Sigmoid colon (tissue), 4 donors: ENCODE data around the gene LHX6.

ENCODE experiments used
- CTCF ChIP-seq, 4 experiments: fragments of 450-650 bp in 3 of 4; fragments of 200-600 bp in 1 of 4; IDR thresholded peaks; one replicate each; pipeline ENCODE4 v1.5.1; 2016 to 2019; ENCODE audit warnings: antibody characterized with exemption in 4 of 4, mild to moderate bottlenecking in 3 of 4, moderate library complexity in 2 of 4
- EP300 ChIP-seq, 4 donors: sonication (generic); formaldehyde crosslinking; IDR thresholded peaks; one replicate each; pipeline ENCODE4 v1.6.1; 2017; ENCODE audit warnings: antibody characterized with exemption in 4 of 4
- POLR2A ChIP-seq, 2 donors: fragments of 450-650 bp; IDR thresholded peaks; one replicate each; pipeline ENCODE4 v1.6.1; 2016; ENCODE audit warnings: antibody characterized with exemption in 2 of 2, mild to moderate bottlenecking in 2 of 2, moderate library complexity in 2 of 2
- POLR2AphosphoS5 ChIP-seq, 4 donors: sonication (generic); formaldehyde crosslinking; IDR thresholded peaks; one replicate each; pipeline ENCODE4 v1.6.1; 2017; ENCODE audit warnings: antibody characterized with exemption in 4 of 4

GRCh38 chr9:122188369-122188768 lies 40.4 kb downstream of the LHX6 start:
- TF ChIP-seq POLR2AphosphoS5 (IDR thresholded peaks at IDR 0.05) (no peak), CTCF (IDR thresholded peaks at IDR 0.05) (no peak), POLR2A (IDR thresholded peaks at IDR 0.05) (no peak), EP300 (IDR thresholded peaks at IDR 0.05) (no peak)
